DOHH2 (cell line): ENCODE results near the gene BAD.

Source experiments
- H3F3A ChIP-seq: fragments of 200-600 bp; sonication (generic), shearing (Covaris generic); 2 replicates; pipeline ENCODE4 v1.6.0; 2016; ENCODE audit warnings: antibody characterized with exemption, mild to moderate bottlenecking; ENCODE audit not compliant: control insufficient read depth, insufficient read depth
- H3K27ac ChIP-seq: fragments of 200-600 bp; sonication (generic); 2 replicates; pipeline ENCODE4 v1.5.1; 2014; ENCODE audit warnings: low read depth, mild to moderate bottlenecking, low read length, moderate library complexity
- H3K27me3 ChIP-seq: fragments of 200-600 bp; sonication (generic); 2 replicates; pipeline ENCODE4 v1.6.1; 2014; ENCODE audit warnings: mild to moderate bottlenecking, low read length, mixed read lengths; ENCODE audit not compliant: control insufficient read depth
- H3K36me3 ChIP-seq: fragments of 200-600 bp; sonication (generic); 2 replicates; pipeline ENCODE4 v1.6.1; 2014; ENCODE audit warnings: mild to moderate bottlenecking, low read length, moderate library complexity, mixed read lengths; ENCODE audit not compliant: control insufficient read depth
- H3K4me1 ChIP-seq: fragments of 200-600 bp; sonication (generic); 2 replicates; pipeline ENCODE4 v1.6.1; 2014; ENCODE audit warnings: mild to moderate bottlenecking, low read length, mixed read lengths; ENCODE audit not compliant: control insufficient read depth
- H3K4me2 ChIP-seq: fragments of 200-600 bp; sonication (generic); 2 replicates; pipeline ENCODE4 v1.6.0; 2014; ENCODE audit warnings: mild to moderate bottlenecking, low read length, moderate library complexity
- H3K4me3 ChIP-seq: fragments of 200-600 bp; sonication (generic); 2 replicates; pipeline ENCODE4 v1.5.1; 2014; ENCODE audit warnings: mild to moderate bottlenecking, low read length, mixed read lengths
- H3K79me2 ChIP-seq: fragments of 200-600 bp; sonication (generic); 2 replicates; pipeline ENCODE4 v1.6.1; 2014; ENCODE audit warnings: mild to moderate bottlenecking, low read length, mixed read lengths; ENCODE audit not compliant: control insufficient read depth
- H3K9me2 ChIP-seq: fragments of 200-600 bp; sonication (generic); replicated peaks from 2 replicates; pipeline ENCODE4 v1.6.1; 2014; ENCODE audit warnings: mild to moderate bottlenecking, low read length, mixed read lengths; ENCODE audit not compliant: control insufficient read depth
- H3K9me3 ChIP-seq: fragments of 200-600 bp; sonication (generic); 2 replicates; pipeline ENCODE4 v1.6.1; 2014; ENCODE audit warnings: antibody characterized with exemption, low read length, mixed read lengths; ENCODE audit not compliant: control insufficient read depth, insufficient read depth
- H4K20me1 ChIP-seq: fragments of 200-600 bp; sonication (generic); 2 replicates; pipeline ENCODE4 v1.6.0; 2014; ENCODE audit warnings: low read depth, mild to moderate bottlenecking, antibody characterized with exemption, low read length, moderate library complexity; ENCODE audit not compliant: control insufficient read depth, insufficient read depth
- EZH2phosphoT487 ChIP-seq: fragments of 200-600 bp; sonication (generic); IDR thresholded peaks from 2 replicates; pipeline ENCODE4 v1.6.1; 2017; ENCODE audit warnings: borderline replicate concordance, mild to moderate bottlenecking, antibody characterized with exemption, low read length, moderate library complexity, mixed read lengths
- TF ChIP-seq, protein P1 (sequence below): fragments of 200-600 bp; sonication (generic); IDR thresholded peaks from one replicate; pipeline ENCODE4 v1.5.1; 2014; ENCODE audit warnings: antibody characterized with exemption, mild to moderate bottlenecking, low read depth, low read length; ENCODE audit not compliant: poor library complexity, severe bottlenecking

Gene BAD

DNA sequence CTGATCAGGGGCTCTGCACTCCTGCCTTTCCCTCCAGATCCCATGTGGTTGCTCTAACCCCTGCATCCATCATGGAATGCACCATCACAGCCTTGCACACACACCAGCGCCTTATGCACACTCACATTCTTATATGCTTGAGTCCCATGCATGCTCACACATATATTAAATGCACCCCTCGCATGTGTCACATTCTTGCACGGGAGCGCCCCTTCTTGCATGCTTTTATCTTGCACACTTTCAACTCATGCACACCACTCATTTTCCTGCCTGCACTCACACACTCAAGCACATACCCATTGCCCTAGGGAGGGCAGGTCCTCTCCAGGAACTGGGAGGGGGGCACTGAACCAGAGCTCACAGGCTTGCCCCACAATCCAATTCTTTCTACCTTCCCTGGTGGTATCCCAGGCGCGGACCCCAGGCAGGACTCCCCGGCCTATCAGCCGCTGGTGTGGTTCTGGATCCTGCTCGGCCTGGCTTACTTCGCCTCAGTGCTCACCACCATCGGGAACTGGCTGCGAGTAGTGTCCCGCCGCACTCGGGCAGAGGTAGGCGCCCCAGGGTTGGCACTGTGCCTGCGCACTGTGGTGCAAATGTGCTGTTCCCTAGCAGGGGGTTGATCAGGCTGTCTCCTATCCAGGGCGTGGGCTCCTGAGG lies 13.4 kb upstream of the BAD start:
- H3K27me3 ChIP-seq: peaks cover 77% of the 10 kb centered on the region
- no peaks in the 10 kb centered on the region for H3K79me2 ChIP-seq
- H3K4me1 ChIP-seq: peaks cover 15% of the 10 kb centered on the region
- H3K4me2 ChIP-seq: no peak overlapping the region
- no peaks in the 10 kb centered on the region for H3K9me3 ChIP-seq
- no peaks in the 10 kb centered on the region; the same call in 1 of the 2 replicates for H3F3A ChIP-seq
- no peaks in the 10 kb centered on the region for H4K20me1 ChIP-seq
- H3K9me2 ChIP-seq: no peaks in the 10 kb centered on the region
- no peak overlapping the region for H3K4me3 ChIP-seq
- no peak for TF ChIP-seq EZH2phosphoT487
- TF ChIP-seq, protein P1, sequence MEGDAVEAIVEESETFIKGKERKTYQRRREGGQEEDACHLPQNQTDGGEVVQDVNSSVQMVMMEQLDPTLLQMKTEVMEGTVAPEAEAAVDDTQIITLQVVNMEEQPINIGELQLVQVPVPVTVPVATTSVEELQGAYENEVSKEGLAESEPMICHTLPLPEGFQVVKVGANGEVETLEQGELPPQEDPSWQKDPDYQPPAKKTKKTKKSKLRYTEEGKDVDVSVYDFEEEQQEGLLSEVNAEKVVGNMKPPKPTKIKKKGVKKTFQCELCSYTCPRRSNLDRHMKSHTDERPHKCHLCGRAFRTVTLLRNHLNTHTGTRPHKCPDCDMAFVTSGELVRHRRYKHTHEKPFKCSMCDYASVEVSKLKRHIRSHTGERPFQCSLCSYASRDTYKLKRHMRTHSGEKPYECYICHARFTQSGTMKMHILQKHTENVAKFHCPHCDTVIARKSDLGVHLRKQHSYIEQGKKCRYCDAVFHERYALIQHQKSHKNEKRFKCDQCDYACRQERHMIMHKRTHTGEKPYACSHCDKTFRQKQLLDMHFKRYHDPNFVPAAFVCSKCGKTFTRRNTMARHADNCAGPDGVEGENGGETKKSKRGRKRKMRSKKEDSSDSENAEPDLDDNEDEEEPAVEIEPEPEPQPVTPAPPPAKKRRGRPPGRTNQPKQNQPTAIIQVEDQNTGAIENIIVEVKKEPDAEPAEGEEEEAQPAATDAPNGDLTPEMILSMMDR: no peak
- H3K36me3 ChIP-seq: no peaks in the 10 kb centered on the region
- no peak overlapping the region for H3K27ac ChIP-seq

DNA sequence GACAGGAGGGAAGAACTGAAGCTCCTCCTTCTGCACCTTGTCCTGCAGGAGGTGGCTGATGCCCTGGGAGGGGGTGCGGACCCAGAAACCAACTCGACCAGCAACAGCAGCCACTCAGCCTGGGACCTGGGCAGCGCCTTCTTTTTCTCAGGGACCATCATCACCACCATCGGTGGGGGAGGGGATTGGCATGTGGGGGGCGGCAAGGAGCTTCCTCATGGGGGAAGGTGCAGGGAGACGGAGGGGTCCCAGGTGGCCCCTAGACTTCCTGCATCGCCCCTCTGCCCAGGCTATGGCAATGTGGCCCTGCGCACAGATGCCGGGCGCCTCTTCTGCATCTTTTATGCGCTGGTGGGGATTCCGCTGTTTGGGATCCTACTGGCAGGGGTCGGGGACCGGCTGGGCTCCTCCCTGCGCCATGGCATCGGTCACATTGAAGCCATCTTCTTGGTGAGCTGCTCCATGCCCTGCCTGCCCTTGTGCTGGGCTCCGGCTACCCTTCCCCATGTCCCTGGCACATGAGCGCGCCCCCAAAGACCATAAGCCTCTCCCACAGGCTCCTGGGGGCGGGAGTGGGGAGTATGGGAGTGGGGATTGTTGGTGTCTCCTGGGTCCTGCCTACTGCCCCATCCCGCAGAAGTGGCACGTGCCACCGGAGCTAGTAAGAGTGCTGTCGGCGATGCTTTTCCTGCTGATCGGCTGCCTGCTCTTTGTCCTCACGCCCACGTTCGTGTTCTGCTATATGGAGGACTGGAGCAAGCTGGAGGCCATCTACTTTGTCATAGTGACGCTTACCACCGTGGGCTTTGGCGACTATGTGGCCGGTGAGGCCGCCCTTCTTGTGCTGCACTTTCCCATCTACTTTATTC lies 12.6 kb upstream of the BAD start:
- H3F3A ChIP-seq: no peaks in the 10 kb centered on the region; the same call in 1 of the 2 replicates
- peaks cover 15% of the 10 kb centered on the region for H3K4me1 ChIP-seq
- no peaks in the 10 kb centered on the region for H3K9me3 ChIP-seq
- H3K4me2 ChIP-seq: no peak overlapping the region
- H3K4me3 ChIP-seq: no peak overlapping the region
- H3K9me2 ChIP-seq: no peaks in the 10 kb centered on the region
- H4K20me1 ChIP-seq: no peaks in the 10 kb centered on the region
- H3K27me3 ChIP-seq: peaks cover 85% of the 10 kb centered on the region
- no peak overlapping the region for H3K27ac ChIP-seq
- no peaks in the 10 kb centered on the region for H3K36me3 ChIP-seq
- TF ChIP-seq, protein P1: no peak
- no peak for TF ChIP-seq EZH2phosphoT487
- H3K79me2 ChIP-seq: no peaks in the 10 kb centered on the region

DNA sequence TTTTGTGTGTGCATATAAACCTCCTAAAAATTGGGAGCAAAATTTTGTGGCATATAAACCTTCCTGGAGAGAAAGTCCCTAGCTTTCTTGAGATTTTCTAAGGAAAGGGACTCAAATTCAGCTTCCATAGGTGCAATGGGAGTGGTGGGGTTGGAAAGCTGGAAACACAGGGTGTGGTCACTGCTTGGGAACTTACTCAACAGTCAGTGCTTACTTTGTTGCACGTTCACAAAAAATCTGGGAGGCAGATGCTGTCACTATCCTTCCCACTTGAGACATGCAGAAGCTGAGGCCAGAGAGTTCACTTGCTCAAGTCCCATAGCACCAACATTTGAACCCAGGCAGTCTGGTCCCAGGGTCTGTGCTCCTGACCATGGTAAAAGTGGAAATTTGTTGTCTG lies 11.8 kb upstream of the BAD start:
- TF ChIP-seq EZH2phosphoT487: no peak
- TF ChIP-seq, protein P1: no peak
- peaks cover 90% of the 10 kb centered on the region for H3K27me3 ChIP-seq

More for the DNA sequence above, 11.8 kb upstream of the BAD start:
- Histone ChIP-seq H3K4me1 (peaks cover 15% of the 10 kb centered on the region), H3F3A (no peaks in the 10 kb centered on the region), H3K4me2 (no peak overlapping the region), H3K79me2 (no peaks in the 10 kb centered on the region), H3K9me3 (no peaks in the 10 kb centered on the region), H3K27ac (no peak overlapping the region), H3K36me3 (no peaks in the 10 kb centered on the region), H4K20me1 (no peaks in the 10 kb centered on the region), H3K9me2 (no peaks in the 10 kb centered on the region), H3K4me3 (no peak overlapping the region)
